ACC112 (cell line): ENCODE data around the gene ECE2.

Experiments
- H2AFZ ChIP-seq: fragments of 200-600 bp; sonication (generic); one replicate; pipeline ENCODE4 v1.6.0; 2017; ENCODE audit warnings: antibody characterized with exemption, low read length; ENCODE audit not compliant: unreplicated experiment
- H3K27ac ChIP-seq: fragments of 200-600 bp; sonication (generic); 2 replicates; pipeline ENCODE4 v1.5.1; 2014; ENCODE audit warnings: low read depth, mild to moderate bottlenecking, antibody characterized with exemption, low read length, moderate library complexity
- H3K27me3 ChIP-seq: fragments of 200-600 bp; sonication (generic); 2 replicates; pipeline ENCODE4 v1.6.1; 2014; ENCODE audit warnings: mild to moderate bottlenecking, antibody characterized with exemption, low read length, moderate library complexity, mixed read lengths; ENCODE audit not compliant: insufficient read depth
- H3K36me3 ChIP-seq: fragments of 200-600 bp; sonication (generic); 2 replicates; pipeline ENCODE4 v1.6.1; 2016; ENCODE audit warnings: mild to moderate bottlenecking, antibody characterized with exemption, low read length, moderate library complexity, mixed read lengths; ENCODE audit not compliant: insufficient read depth
- H3K4me1 ChIP-seq: fragments of 200-600 bp; sonication (generic); one replicate; pipeline ENCODE4 v1.6.1; 2016; ENCODE audit warnings: low read length, mixed read lengths; ENCODE audit not compliant: insufficient read depth, unreplicated experiment, control insufficient read depth
- H3K4me3 ChIP-seq: fragments of 200-600 bp; sonication (generic); 2 replicates; pipeline ENCODE4 v1.5.1; 2014; ENCODE audit warnings: mild to moderate bottlenecking, low read depth, low read length
- H3K79me2 ChIP-seq: fragments of 200-600 bp; sonication (generic); one replicate; pipeline ENCODE4 v1.6.0; 2016; ENCODE audit warnings: low read length; ENCODE audit not compliant: control insufficient read depth, unreplicated experiment, insufficient read depth

Gene ECE2

DNA sequence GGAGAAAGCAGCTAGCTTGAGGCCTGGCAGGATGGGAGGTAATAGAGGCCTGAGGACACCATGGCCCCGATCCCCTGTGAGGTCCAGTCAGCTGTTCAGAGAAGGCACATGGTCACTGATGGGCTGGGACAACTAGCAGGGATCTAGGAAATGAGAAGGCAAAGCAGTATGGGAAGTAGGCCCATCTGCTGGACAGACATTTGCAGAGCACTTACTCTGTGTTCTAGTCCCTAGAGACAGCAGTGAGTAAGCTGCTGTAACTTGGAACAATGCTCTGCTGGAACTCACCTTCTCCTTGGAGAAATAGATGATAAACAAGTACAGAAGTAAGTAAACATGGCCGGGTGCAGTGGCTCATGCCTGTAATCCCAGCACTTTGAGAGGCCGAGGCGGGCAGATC lies 7.1 kb downstream of the ECE2 start:
- Histone ChIP-seq H2AFZ (no peak overlapping the region), H3K36me3 (no peaks in the 10 kb centered on the region), H3K79me2 (no peaks in the 10 kb centered on the region), H3K27me3 (peaks cover 26% of the 10 kb centered on the region), H3K4me1 (peaks cover 3% of the 10 kb centered on the region), H3K4me3 (no peak overlapping the region), H3K27ac (no peak overlapping the region)

DNA sequence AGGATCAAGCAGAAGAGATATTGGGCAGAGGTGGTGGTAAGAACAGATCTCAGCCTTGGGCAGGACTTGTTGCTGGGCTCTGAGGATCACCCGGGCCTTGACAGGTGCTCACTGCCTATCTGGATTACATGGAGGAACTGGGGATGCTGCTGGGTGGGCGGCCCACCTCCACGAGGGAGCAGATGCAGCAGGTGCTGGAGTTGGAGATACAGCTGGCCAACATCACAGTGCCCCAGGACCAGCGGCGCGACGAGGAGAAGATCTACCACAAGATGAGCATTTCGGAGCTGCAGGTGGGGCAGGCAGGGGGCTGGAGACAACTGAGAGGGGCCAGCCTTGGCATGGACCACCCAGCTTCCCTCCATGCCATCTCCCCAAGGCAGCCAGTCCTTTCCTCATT lies 7.9 kb downstream of the ECE2 start:
- H3K4me1 ChIP-seq, result peaks cover 3% of the 10 kb centered on the region
- no peak overlapping the region for H2AFZ ChIP-seq
- H3K36me3 ChIP-seq, result no peaks in the 10 kb centered on the region
- no peak overlapping the region for H3K27ac ChIP-seq
- H3K79me2 ChIP-seq, result no peaks in the 10 kb centered on the region
- H3K27me3 ChIP-seq, result peaks cover 18% of the 10 kb centered on the region
- no peak overlapping the region for H3K4me3 ChIP-seq

DNA sequence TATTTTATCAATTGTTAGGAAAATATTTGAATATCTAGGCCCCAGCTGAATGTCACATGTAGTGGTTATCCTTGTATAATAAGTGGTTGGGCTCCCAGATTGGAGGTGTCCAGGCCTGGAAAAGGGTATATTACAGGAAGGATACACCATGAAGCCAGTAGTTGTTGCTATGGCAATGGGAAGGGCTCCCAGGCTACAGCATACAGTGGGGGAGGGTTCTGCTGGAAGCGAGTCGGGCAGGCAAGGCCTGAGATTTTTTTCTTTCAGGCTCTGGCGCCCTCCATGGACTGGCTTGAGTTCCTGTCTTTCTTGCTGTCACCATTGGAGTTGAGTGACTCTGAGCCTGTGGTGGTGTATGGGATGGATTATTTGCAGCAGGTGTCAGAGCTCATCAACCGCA lies 8.9 kb downstream of the ECE2 start:
- Histone ChIP-seq H3K79me2 (no peaks in the 10 kb centered on the region), H3K27ac (no peak overlapping the region), H3K4me1 (peaks cover 3% of the 10 kb centered on the region), H2AFZ (no peak overlapping the region), H3K36me3 (no peaks in the 10 kb centered on the region), H3K27me3 (peaks cover 16% of the 10 kb centered on the region), H3K4me3 (no peak overlapping the region)

- no peak overlapping the region for H2AFZ ChIP-seq
- no peaks in the 10 kb centered on the region for H3K36me3 ChIP-seq
- H3K4me3 ChIP-seq, result no peak overlapping the region
- no peak overlapping the region for H3K27ac ChIP-seq
- H3K4me1 ChIP-seq, result peaks cover 2% of the 10 kb centered on the region
- H3K27me3 ChIP-seq, result peaks cover 11% of the 10 kb centered on the region; the same call in 1 of the 2 replicates
- H3K79me2 ChIP-seq, result no peaks in the 10 kb centered on the region
Measured at GRCh38 chr3:184289426-184289938, 13.7 kb downstream of the ECE2 start.

- H3K79me2 ChIP-seq, result no peaks in the 10 kb centered on the region
- no peak overlapping the region for H3K4me3 ChIP-seq
- no peaks in the 10 kb centered on the region for H3K36me3 ChIP-seq
- peaks cover 11% of the 10 kb centered on the region; the same call in 1 of the 2 replicates for H3K27me3 ChIP-seq
- no peak overlapping the region for H3K27ac ChIP-seq
- H3K4me1 ChIP-seq, result no peaks in the 10 kb centered on the region
- H2AFZ ChIP-seq, result no peak overlapping the region
Measured at GRCh38 chr3:184290331-184290730, 14.5 kb downstream of the ECE2 start.

- Histone ChIP-seq H2AFZ (no peak overlapping the region), H3K36me3 (no peaks in the 10 kb centered on the region), H3K4me3 (no peak overlapping the region)
Measured at GRCh38 chr3:184291044-184291737, 15.4 kb downstream of the ECE2 start.

DNA sequence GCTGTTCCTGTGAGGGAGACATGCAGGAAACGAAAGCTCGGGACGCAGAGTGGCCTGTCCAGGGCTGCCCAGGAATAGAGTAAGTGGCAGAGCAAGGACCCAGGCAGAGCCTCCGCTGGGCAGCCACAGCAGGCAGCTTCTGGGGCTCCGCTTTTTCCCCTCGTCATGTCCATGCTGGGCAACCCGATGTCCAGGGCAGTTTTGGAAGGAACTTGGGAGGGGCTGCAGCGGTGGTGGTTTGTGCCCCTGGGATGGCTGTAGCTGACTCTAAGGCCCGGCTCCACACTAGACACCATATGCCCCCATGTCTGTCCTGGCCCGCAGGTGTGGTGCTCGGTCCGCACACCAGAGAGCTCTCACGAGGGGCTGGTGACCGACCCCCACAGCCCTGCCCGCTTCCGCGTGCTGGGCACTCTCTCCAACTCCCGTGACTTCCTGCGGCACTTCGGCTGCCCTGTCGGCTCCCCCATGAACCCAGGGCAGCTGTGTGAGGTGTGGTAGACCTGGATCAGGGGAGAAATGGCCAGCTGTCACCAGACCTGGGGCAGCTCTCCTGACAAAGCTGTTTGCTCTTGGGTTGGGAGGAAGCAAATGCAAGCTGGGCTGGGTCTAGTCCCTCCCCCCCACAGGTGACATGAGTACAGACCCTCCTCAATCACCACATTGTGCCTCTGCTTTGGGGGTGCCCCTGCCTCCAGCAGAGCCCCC lies 16.1 kb downstream of the ECE2 start:
- no peak overlapping the region for H3K27ac ChIP-seq
- no peaks in the 10 kb centered on the region for H3K79me2 ChIP-seq
- no peaks in the 10 kb centered on the region for H3K36me3 ChIP-seq
- no peaks in the 10 kb centered on the region for H3K4me1 ChIP-seq
- H3K27me3 ChIP-seq, result 0 out of 2 replicates have a peak, but pooled peaks cover 2% of the 10 kb centered on the region
- H2AFZ ChIP-seq, result no peak overlapping the region
- no peak overlapping the region for H3K4me3 ChIP-seq

More at GRCh38 chr3:184291044-184291737, 15.4 kb downstream of the ECE2 start:
- Histone ChIP-seq H3K27ac (no peak overlapping the region), H3K4me1 (no peaks in the 10 kb centered on the region), H3K79me2 (no peaks in the 10 kb centered on the region), H3K27me3 (peaks cover 3% of the 10 kb centered on the region; the same call in 1 of the 2 replicates)

DNA sequence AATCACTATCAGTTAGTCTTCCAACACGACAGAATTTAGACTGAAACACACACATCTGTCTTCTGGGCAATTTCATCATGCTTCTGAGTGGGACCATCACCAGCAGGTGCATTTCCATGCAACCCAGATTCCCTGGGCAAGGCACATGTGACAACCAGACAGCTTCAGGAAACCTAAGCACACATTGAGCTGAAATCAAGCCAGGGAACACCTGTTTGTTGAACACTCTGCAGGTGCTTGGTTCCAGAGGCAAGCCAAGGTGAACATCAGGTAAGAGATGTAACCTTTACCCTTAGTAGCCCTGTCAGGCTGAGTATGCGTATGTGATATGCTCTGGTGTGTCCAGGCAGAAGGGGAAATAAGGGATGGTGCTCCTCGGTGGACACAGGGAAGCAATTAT lies 19.9 kb downstream of the ECE2 start:
- H3K4me3 ChIP-seq, result no peak overlapping the region
- H3K4me1 ChIP-seq, result peaks cover 5% of the 10 kb centered on the region
- no peaks in the 10 kb centered on the region for H3K27me3 ChIP-seq
- H3K36me3 ChIP-seq, result peaks cover 5% of the 10 kb centered on the region
- no peak overlapping the region for H3K27ac ChIP-seq
- no peak overlapping the region for H2AFZ ChIP-seq
- H3K79me2 ChIP-seq, result peaks cover 17% of the 10 kb centered on the region

GRCh38 chr3:184296616-184297015 lies 20.8 kb downstream of the ECE2 start:
- Histone ChIP-seq H3K27ac (no peak overlapping the region), H2AFZ (no peak overlapping the region), H3K4me3 (no peak overlapping the region), H3K79me2 (peaks cover 25% of the 10 kb centered on the region), H3K27me3 (no peaks in the 10 kb centered on the region), H3K4me1 (peaks cover 13% of the 10 kb centered on the region), H3K36me3 (peaks cover 10% of the 10 kb centered on the region)

- Histone ChIP-seq H2AFZ (peak within 1 kb of the TSS; percentile 92), H3K79me2 (peaks cover 47% of the 10 kb centered on the region), H3K27me3 (no peaks in the 10 kb centered on the region), H3K36me3 (peaks cover 32% of the 10 kb centered on the region), H3K27ac (peak within 1 kb of the TSS; percentile 84), H3K4me3 (peak within 1 kb of the TSS; percentile 91), H3K4me1 (peaks cover 31% of the 10 kb centered on the region)
Measured at GRCh38 chr3:184298759-184299487, 23.1 kb downstream of the ECE2 start, which contains the start of gene PSMD2. TSS of gene PSMD2 (plus strand) at chr3:184299241. CDS start at chr3:184299267, 26 bp downstream.
